IMR-90 (cell line): ENCODE results near the gene CALML3.

ENCODE experiments used
- CEBPB ChIP-seq: IDR thresholded peaks from 2 replicates; pipeline ENCODE4 v1.6.1; 2012; ENCODE audit warnings: low read depth, low read length, improper control_type of control experiment
- FOS ChIP-seq: fragments of 150-350 bp; IDR thresholded peaks from 2 replicates; pipeline ENCODE4 v1.6.1; 2016; ENCODE audit warnings: low read depth, low read length
- MXI1 ChIP-seq: IDR thresholded peaks from 2 replicates; pipeline ENCODE4 v1.6.1; 2012; ENCODE audit warnings: low read depth, mild to moderate bottlenecking, low read length, moderate library complexity, borderline replicate concordance
- POLR2A ChIP-seq: IDR thresholded peaks from 2 replicates; pipeline ENCODE4 v1.6.1; 2012; ENCODE audit warnings: mild to moderate bottlenecking, low read depth, low read length
- SMC3 ChIP-seq: fragments of 150-350 bp; IDR thresholded peaks from 2 replicates; pipeline ENCODE4 v1.6.1; 2016; ENCODE audit warnings: low read depth, mild to moderate bottlenecking, antibody characterized with exemption, low read length, moderate library complexity
- TF ChIP-seq, protein P1 (sequence below): conservative IDR thresholded peaks from 2 replicates; pipeline ENCODE4 v1.5.1; 2012; ENCODE audit warnings: mild to moderate bottlenecking, low read depth, low read length, improper control_type of control experiment
- TF ChIP-seq, protein P2 (sequence below): fragments of 150-350 bp; IDR thresholded peaks from 2 replicates; pipeline ENCODE4 v1.6.1; 2016; ENCODE audit warnings: low read depth, mild to moderate bottlenecking, low read length, moderate library complexity, borderline replicate concordance

DNA sequence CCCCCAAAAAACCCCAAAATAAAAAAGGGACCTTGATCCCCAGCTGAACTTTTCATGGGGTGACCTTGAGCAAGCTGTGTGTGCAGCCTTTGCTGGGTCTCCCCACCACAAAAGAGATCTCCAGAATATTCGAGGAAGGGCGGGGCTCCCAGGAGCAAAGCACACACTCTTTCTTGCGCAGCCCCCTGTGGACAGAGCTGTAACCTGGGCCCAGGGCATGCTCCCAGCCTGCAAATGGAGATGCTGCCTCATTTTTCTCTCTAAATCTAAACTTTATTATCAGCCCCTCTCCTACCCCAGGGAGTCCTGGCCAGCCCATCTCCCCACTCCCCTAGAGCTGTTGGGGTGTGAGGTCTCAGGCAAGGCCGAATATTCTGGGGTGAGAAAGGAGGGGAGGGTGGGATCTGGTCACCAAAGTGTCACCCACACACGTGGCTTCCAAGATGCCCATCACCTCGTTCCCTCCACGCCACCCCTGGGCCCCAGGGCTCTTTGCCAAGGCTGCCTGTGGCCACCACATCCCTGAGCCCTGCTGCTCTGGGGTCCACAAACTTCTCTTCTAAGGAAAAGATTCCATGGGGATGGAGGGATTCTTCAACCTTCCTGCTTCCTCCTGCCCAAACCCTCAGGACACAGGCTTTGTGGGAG, 1.7 kb upstream of the CALML3 start:
- TF ChIP-seq FOS (no peak), POLR2A (no peak), CEBPB (no peak), MXI1 (no peak), SMC3 (no peak)
- TF ChIP-seq, protein P1, sequence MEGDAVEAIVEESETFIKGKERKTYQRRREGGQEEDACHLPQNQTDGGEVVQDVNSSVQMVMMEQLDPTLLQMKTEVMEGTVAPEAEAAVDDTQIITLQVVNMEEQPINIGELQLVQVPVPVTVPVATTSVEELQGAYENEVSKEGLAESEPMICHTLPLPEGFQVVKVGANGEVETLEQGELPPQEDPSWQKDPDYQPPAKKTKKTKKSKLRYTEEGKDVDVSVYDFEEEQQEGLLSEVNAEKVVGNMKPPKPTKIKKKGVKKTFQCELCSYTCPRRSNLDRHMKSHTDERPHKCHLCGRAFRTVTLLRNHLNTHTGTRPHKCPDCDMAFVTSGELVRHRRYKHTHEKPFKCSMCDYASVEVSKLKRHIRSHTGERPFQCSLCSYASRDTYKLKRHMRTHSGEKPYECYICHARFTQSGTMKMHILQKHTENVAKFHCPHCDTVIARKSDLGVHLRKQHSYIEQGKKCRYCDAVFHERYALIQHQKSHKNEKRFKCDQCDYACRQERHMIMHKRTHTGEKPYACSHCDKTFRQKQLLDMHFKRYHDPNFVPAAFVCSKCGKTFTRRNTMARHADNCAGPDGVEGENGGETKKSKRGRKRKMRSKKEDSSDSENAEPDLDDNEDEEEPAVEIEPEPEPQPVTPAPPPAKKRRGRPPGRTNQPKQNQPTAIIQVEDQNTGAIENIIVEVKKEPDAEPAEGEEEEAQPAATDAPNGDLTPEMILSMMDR, result no peak
- TF ChIP-seq, protein P2, sequence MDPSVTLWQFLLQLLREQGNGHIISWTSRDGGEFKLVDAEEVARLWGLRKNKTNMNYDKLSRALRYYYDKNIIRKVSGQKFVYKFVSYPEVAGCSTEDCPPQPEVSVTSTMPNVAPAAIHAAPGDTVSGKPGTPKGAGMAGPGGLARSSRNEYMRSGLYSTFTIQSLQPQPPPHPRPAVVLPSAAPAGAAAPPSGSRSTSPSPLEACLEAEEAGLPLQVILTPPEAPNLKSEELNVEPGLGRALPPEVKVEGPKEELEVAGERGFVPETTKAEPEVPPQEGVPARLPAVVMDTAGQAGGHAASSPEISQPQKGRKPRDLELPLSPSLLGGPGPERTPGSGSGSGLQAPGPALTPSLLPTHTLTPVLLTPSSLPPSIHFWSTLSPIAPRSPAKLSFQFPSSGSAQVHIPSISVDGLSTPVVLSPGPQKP, result no peak
